ENCODE measurements around the gene XIST. TPM values are rescaled to one million over a fixed set of nuclear protein-coding genes. Genes with fewer than 3 reads are reported as not detected.
"Not testable (repeated sequence)": the region's sequence is repeated elsewhere in the genome, so short reads cannot be mapped to it uniquely, and the experiment has no call there.

The XIST gene
- total RNA-seq = not detected

DNA sequence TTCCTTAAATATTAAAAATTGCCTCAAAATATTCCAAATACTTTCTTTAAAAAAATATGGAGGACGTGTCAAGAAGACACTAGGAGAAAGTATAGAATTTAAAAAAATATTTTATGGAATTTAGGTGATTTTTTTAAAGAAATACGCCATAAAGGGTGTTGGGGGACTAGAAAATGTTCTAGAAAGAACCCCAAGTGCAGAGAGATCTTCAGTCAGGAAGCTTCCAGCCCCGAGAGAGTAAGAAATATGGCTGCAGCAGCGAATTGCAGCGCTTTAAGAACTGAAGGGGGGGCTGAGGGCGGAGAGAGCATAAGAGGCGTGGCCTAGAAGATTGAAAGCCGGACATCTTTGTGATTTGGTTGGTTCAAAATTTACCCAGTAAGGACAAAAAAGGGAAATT lies at the start of gene XIST:
Gene XIST (minus strand): TSS at position 248 of the 400 bp plus-strand sequence.
- POLR2A ChIA-PET = no interaction called here
- ATAC-seq (ENCODE audit: low read depth) (no peak), DNase-seq (no peak)
- Mint-ChIP-seq H3K27ac (no peak within 1 kb of the TSS), H3K4me1 (peaks cover 2% of the 10 kb centered on the region), H3K27me3 (no peaks in the 10 kb centered on the region), H3K9me3 (peaks cover 4% of the 10 kb centered on the region), H3K4me3 (no peak within 1 kb of the TSS), H3K36me3 (no peaks in the 10 kb centered on the region)

DNA sequence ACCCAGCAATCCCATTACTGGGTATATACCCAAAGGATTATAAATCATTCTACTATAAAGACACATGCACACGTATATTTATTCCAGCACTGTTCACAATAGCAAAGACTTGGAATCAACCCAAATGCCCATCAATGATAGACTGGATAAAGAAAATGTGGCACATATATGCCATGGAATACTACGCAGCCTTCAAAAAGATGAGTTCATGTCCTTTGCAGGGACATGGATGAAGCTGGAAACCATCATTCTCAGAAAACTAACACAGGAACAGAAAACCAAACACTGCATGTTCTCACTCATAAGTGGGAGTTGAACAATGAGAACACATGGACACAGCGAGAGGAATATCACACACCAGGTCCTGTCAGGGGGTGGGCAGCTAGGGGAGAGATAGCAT lies 45.8 kb upstream of the XIST start:
- H3K4me1 Mint-ChIP-seq; H3K4me3 Mint-ChIP-seq; H3K36me3 Mint-ChIP-seq; H3K27ac Mint-ChIP-seq; POLR2A ChIA-PET; H3K9me3 Mint-ChIP-seq; DNase-seq; H3K27me3 Mint-ChIP-seq; ATAC-seq (ENCODE audit: low read depth): not testable (repeated sequence)

DNA sequence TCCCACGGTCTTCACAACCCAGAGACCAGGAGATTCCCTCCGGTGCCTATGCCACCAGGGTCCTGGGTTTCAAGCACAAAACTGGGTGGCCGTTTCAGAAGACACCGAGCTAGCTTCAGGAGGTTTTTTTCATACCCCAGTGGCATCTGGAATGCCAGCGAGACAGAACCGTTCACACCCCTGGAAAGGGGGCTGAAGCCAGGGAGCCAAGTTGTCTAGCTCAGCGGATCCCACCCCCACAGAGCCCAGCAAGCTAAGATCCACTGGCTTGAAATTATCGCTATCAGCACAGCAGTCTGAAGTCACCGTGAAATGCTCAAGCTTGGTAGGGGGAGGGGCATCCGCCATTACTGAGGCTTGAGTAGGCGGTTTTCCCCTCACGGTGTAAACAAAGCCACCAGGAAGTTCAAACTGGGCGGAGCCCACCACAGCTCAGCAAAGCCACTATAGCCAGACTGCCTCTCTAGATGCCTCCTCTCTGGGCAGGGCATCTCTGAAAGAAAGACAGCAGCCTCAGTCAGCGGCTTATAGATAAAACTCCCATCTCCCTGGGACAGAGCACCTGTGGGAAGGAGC lies 40.1 kb upstream of the XIST start:
- DNase-seq; ATAC-seq (ENCODE audit: low read depth); H3K27me3 Mint-ChIP-seq; H3K4me1 Mint-ChIP-seq; H3K9me3 Mint-ChIP-seq; POLR2A ChIA-PET; H3K4me3 Mint-ChIP-seq; H3K36me3 Mint-ChIP-seq; H3K27ac Mint-ChIP-seq: not testable (repeated sequence)

DNA sequence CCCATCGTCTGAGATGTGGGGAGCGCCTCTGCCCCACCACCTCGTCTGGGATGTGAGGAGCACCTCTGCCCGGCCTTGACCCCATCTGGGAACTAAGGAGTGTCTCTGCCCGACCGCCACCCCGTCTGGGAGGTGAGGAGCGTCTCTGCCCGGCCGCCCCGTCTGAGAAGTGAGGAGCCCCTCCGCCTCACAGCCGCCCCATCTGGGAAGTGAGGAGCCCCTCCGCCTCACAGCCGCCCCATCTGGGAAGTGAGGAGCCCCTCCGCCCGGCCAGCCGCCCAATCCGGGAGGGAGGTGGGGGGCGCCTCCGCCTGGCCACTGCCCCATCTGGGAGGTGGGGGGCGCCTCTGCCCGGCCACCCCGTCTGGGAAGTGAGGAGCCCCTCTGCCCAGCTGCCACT lies 29.7 kb upstream of the XIST start:
- DNase-seq; H3K4me1 Mint-ChIP-seq; H3K9me3 Mint-ChIP-seq; H3K36me3 Mint-ChIP-seq; H3K4me3 Mint-ChIP-seq; POLR2A ChIA-PET; H3K27ac Mint-ChIP-seq; H3K27me3 Mint-ChIP-seq; ATAC-seq (ENCODE audit: low read depth): not testable (repeated sequence)

DNA sequence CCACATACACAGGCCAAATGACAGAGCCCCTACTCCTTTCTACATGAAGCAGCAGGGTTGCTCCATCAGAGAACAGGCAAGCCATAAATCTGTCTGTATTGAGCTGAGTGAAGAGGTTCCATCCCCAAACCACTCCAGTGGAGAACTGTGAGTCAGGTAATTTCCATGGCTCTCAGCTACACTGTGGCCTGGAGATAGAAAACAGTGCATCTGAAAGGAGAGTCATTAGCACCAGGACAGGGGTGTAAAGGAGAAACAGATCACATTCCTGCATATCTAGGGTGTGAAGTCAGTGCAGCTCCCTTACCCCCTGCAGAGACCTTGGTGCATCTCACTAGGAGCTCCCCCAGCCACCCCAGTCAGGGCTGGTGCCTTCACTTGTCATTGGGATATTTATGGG lies 25.2 kb upstream of the XIST start:
- POLR2A ChIA-PET = no interaction called here
- H3K9me3 Mint-ChIP-seq = peaks cover 5% of the 10 kb centered on the region
- DNase-seq (no peak), ATAC-seq (ENCODE audit: low read depth) (no peak)
- H3K27ac Mint-ChIP-seq = no peak overlapping the region
- H3K4me3 Mint-ChIP-seq = no peak overlapping the region
- H3K4me1 Mint-ChIP-seq = no peaks in the 10 kb centered on the region
- no peaks in the 10 kb centered on the region for H3K36me3 Mint-ChIP-seq
- no peaks in the 10 kb centered on the region for H3K27me3 Mint-ChIP-seq

DNA sequence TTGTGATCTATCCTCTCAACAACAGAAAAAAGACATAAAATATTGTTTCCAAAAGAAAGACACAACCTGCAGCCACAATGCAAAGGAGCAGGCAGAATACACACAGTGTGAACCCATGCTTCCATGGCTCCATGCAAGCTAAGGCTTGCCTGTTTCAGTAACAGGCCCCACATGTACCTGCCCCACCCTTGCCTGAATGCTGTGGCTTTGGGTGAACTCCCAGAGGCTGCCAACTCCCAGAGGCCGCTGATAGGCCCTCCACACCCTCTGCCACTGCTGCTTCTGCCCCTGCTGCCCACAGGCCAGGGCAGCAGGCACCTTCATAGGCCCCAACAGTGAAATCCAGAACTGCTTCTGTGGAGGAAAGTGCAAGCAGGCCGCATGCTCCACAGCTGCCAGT lies 24.4 kb upstream of the XIST start:
- no peaks in the 10 kb centered on the region for H3K27me3 Mint-ChIP-seq
- H3K4me3 Mint-ChIP-seq = no peak overlapping the region
- H3K36me3 Mint-ChIP-seq = no peaks in the 10 kb centered on the region
- peaks cover 5% of the 10 kb centered on the region for H3K9me3 Mint-ChIP-seq
- H3K27ac Mint-ChIP-seq = no peak overlapping the region
- POLR2A ChIA-PET = no interaction called here
- ATAC-seq (ENCODE audit: low read depth) = no peak
- H3K4me1 Mint-ChIP-seq = peaks cover 2% of the 10 kb centered on the region
- DNase-seq = no peak

DNA sequence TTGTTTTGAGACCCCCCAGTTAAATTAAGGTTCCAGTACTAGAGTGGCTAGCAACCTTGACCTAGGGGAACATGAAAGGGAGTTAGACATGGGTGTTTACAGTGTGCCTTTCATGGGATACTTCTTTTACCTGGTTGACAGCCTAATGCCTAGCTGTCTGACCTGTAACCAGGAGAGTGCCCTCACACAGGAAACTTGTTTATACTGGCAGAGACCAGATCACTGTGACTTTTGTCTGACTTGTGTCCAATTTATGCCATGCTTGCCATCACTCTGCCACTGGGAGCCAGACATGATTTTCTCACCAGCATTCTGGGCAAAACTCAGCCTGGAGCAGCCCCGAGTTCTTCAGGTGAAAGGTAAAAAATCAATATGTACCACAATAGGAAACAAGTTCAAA lies 16.4 kb upstream of the XIST start:
- H3K27ac Mint-ChIP-seq = no peak overlapping the region
- POLR2A ChIA-PET = no interaction called here
- no peak overlapping the region for H3K4me3 Mint-ChIP-seq
- H3K27me3 Mint-ChIP-seq = peaks cover 3% of the 10 kb centered on the region
- no peaks in the 10 kb centered on the region for H3K9me3 Mint-ChIP-seq
- peaks cover 4% of the 10 kb centered on the region for H3K4me1 Mint-ChIP-seq
- ATAC-seq (ENCODE audit: low read depth) (no peak), DNase-seq (no peak)
- H3K36me3 Mint-ChIP-seq = no peaks in the 10 kb centered on the region

DNA sequence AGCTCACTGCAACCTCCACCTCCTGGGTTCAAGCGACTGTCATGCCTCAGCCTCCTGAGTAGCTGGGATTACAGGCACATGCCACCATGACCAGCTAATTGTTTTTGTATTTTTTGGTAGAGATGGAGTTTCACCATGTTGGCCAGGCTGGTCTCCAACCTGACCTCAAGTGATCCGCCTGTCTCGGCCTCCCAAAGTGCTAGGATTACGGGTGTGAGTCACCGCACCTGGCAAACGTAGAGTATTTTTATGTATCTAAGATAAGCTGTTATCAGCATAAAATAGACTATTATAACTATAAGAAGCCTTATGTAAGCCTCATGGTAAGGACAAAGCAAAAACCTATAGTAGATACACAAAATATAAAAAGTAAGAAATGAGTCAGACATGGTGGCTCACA lies 14.6 kb upstream of the XIST start:
- Mint-ChIP-seq H3K36me3 (no peaks in the 10 kb centered on the region), H3K27me3 (peaks cover 5% of the 10 kb centered on the region), H3K4me1 (peaks cover 4% of the 10 kb centered on the region), H3K27ac (no peak overlapping the region), H3K4me3 (no peak overlapping the region), H3K9me3 (no peaks in the 10 kb centered on the region)
- DNase-seq = no peak
- ATAC-seq (ENCODE audit: low read depth) = no peak
- POLR2A ChIA-PET = no interaction called here

DNA sequence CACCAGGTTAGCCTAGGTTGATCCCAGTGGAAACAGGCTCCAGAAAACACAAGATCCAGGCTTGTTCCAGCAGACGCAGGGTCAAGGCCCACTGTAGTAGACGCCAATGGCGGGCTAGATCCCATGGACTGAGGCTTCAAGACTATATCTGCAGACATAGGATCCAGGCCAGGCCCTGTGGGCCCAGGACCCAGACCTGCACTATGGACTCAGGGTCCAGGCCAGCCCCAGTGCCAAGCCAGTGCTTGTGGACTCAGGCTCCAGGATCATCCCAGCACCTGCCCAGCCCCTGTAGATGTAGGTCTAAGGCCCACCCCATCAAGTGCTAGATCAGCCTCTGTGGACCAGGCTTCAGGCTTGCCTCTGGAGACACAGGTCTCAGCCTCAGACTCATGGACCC lies 11.3 kb upstream of the XIST start:
- ATAC-seq (ENCODE audit: low read depth) (no peak), DNase-seq (no peak)
- no peak overlapping the region for H3K27ac Mint-ChIP-seq
- peaks cover 5% of the 10 kb centered on the region for H3K27me3 Mint-ChIP-seq
- POLR2A ChIA-PET = no interaction called here
- H3K36me3 Mint-ChIP-seq = no peaks in the 10 kb centered on the region
- no peaks in the 10 kb centered on the region for H3K9me3 Mint-ChIP-seq
- no peaks in the 10 kb centered on the region for H3K4me1 Mint-ChIP-seq
- H3K4me3 Mint-ChIP-seq = no peak overlapping the region

DNA sequence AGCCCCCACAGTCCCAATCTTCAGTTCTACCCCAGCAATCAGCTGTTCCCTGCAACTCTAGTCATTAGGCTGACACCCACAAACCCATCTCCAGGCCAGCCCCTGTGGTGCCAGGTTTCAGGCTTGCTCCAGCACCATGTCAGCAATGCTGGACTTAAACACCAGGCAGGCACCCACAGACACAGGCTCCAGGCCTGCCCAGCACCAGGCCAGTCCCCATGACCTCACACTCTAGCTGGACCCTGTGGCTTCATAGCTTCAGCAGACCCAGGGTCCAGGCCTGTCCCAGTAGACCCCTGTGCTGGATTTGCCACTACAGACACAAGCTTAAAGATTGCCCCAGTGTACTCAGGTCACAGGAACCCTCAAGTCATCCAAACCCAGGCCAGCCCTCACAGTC lies 10.8 kb upstream of the XIST start:
- POLR2A ChIA-PET = no interaction called here
- H3K36me3 Mint-ChIP-seq = no peaks in the 10 kb centered on the region
- H3K27me3 Mint-ChIP-seq = peaks cover 5% of the 10 kb centered on the region
- ATAC-seq (ENCODE audit: low read depth) = no peak
- DNase-seq = no peak
- H3K27ac Mint-ChIP-seq = no peak overlapping the region
- no peaks in the 10 kb centered on the region for H3K9me3 Mint-ChIP-seq
- H3K4me3 Mint-ChIP-seq = no peak overlapping the region
- H3K4me1 Mint-ChIP-seq = no peaks in the 10 kb centered on the region

DNA sequence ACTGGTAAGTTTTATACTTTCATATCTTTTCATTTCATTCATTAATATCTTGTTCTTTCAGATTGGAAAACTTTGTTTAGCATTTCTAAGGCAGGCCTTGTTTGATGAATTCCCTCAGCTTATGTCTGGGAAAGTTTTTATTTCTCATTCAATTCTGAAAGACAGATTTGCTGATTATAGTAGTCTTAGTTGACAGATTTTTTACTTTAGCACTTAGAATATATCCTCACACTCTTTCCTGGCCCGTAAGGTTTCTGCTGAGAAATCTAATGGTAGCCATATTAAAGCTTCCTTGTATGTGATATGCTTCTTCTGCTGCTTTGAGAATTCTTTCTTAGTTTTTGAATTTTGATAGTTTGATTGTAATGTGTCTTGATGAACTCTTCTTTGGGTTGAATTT lies 7.1 kb upstream of the XIST start:
- Mint-ChIP-seq H3K4me3 (no peak overlapping the region), H3K27ac (no peak overlapping the region), H3K27me3 (peaks cover 2% of the 10 kb centered on the region), H3K36me3 (no peaks in the 10 kb centered on the region), H3K9me3 (no peaks in the 10 kb centered on the region), H3K4me1 (peaks cover 2% of the 10 kb centered on the region)
- DNase-seq (no peak), ATAC-seq (ENCODE audit: low read depth) (no peak)
- POLR2A ChIA-PET = no interaction called here

DNA sequence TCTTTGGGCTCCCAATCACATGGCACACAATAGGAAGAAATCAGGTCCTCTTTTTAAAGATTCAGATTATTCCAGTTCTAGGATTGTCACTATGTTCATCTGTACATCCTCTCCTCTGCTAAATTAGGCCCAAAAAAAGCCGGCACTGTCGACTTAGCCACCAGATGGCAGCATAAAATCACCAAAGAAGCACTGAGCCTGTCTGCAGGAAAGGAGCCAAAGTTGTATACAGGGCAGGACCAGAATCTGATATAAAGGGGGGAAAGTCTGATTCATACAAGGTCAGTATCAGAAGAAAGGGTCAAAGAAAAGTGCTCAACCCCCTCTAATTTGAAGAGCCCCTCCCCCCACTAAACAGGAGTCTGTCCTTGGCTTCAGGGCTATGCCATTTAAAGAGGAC lies 3.0 kb upstream of the XIST start:
- POLR2A ChIA-PET = no interaction called here
- peaks cover 4% of the 10 kb centered on the region for H3K9me3 Mint-ChIP-seq

DNA sequence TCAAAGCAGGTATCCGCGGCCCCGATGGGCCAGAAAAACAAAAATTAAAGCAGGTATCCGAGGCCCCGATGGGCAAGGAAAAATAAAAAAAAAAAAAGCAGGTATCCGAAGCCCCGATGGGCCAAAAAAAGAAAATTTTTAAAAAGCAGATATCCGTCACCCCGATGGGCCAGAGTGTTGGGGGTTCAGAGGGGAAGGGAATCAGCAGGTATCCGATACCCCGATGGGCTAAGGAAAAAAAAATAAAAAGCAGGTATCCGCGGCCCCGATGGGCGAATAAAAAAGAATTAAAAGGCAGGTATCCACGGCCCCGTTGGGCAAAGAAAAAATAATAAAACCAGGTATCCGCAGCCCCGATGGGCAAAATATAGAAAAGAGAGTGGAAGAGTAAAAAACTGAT lies 492 bp downstream of the XIST start:
- no peak overlapping the region for H3K4me3 Mint-ChIP-seq
- peaks cover 2% of the 10 kb centered on the region for H3K4me1 Mint-ChIP-seq
- no peaks in the 10 kb centered on the region for H3K27me3 Mint-ChIP-seq
- POLR2A ChIA-PET = no interaction called here
- no peak for ATAC-seq (ENCODE audit: low read depth)
- no peak overlapping the region for H3K27ac Mint-ChIP-seq
- H3K9me3 Mint-ChIP-seq = peaks cover 4% of the 10 kb centered on the region
- H3K36me3 Mint-ChIP-seq = no peaks in the 10 kb centered on the region
- DNase-seq = no peak

More for the DNA sequence above, 3.0 kb upstream of the XIST start:
- DNase-seq (peak; percentile 39), ATAC-seq (ENCODE audit: low read depth) (peak; percentile 33)
- Mint-ChIP-seq H3K27me3 (no peaks in the 10 kb centered on the region), H3K27ac (no peak overlapping the region), H3K4me3 (no peak overlapping the region), H3K4me1 (peaks cover 2% of the 10 kb centered on the region), H3K36me3 (no peaks in the 10 kb centered on the region)

DNA sequence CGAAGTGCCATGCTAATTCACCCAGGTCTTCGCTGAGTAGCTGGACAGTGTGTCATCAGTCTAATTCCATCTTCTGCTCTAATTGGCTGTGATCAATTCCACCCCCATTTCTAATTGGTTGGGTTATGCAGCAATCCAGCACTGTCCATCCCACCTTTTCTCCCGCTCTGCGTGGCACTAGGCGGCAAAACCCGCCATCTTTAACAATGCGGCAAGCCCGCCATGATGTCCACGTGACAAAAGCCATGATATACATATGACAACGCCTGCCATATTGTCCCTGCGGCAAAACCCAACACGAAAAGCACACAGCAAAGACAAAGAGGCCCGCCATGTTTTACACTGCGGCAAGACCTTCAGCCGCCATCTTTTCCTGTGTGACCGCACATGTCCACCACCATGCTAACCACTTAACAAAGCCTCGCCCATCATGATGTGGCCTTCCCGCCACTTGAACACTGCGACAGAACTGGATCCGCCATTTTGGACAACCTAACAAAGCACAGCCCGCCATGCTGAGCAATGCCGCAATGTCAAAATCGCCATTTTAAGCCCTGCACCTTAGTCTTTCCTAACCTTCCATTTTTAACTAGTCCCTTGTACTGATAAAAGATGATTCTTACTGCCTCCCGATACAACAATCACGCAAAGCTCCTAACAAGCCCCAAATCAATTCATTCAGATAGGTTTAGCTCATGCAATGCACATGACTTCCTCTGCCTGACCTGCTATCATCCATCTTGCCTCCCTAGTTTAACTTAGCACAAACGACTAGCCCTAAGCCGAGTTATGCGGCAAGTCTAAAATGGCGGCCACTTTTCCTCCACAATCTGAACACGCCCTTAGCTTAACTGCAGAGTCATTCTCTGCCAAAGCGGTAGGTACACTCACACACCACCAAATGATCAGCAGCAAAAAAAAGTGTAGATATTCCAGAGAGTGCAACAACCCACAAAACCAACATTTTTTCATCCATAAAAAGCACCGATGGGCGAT lies 1.2 kb downstream of the XIST start:
- Mint-ChIP-seq H3K4me1 (peaks cover 2% of the 10 kb centered on the region), H3K4me3 (no peak overlapping the region), H3K27me3 (no peaks in the 10 kb centered on the region), H3K36me3 (no peaks in the 10 kb centered on the region), H3K9me3 (peaks cover 4% of the 10 kb centered on the region), H3K27ac (no peak overlapping the region)
- DNase-seq (no peak), ATAC-seq (ENCODE audit: low read depth) (no peak)
- POLR2A ChIA-PET = no interaction called here

All from activated naive CD8-positive, alpha-beta T cell treated with anti-CD3 and anti-CD28 coated beads, Interleukin-2, amount 10 ng/mL, durations not matched to agents 7 days and 5 days (primary cell).